Measurements from ENCODE around the gene ADAD2.

DNA sequence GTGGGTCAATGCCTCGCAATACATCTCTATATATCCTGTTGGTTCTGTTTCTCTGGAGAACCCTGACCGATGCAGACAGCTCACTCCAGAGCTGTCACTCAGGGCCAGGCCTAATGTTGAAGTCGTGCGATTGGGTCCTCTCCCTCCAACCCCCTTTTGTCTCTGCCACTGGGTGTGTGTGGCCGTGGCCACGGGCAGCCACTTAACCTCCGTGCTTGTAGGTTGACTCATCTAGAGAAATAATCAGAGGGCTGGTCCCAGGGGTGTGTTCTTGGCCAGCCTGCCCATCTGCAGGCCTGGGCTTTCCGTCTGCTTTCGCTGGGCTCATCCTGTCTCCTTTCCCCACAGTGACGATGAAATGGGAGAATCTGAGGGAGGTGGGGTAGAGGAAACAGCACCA, 7.4 kb downstream of the ADAD2 start:
- TF ChIP-seq ZNF585B (tag by site-specific recombination; IDR thresholded peaks at IDR 0.05) (no peak), ZNF248 (tag by site-specific recombination; IDR thresholded peaks at IDR 0.05) (no peak), MZF1 (tag by site-specific recombination; IDR thresholded peaks at IDR 0.05; ENCODE audit: borderline replicate concordance) (no peak), ZNF19 (tag by site-specific recombination; IDR thresholded peaks at IDR 0.05; ENCODE audit: low read depth) (no peak), ZBTB7A (tag by site-specific recombination; IDR thresholded peaks at IDR 0.05; ENCODE audit: low read depth) (no peak), ZNF692 (tag by site-specific recombination; IDR thresholded peaks at IDR 0.05) (no peak), ZBTB26 (tag by site-specific recombination; optimal IDR thresholded peaks at IDR 0.05) (no peak), TCF7L2 (IDR thresholded peaks at IDR 0.05; ENCODE audit: borderline replicate concordance, low read depth, low read length) (no peak), ZNF398 (tag by site-specific recombination; IDR thresholded peaks at IDR 0.05) (no peak), ZNF302 (tag by site-specific recombination; IDR thresholded peaks at IDR 0.05; ENCODE audit: low read depth) (no peak), ZNF146 (tag by site-specific recombination; IDR thresholded peaks at IDR 0.05) (no peak), ZNF221 (tag by site-specific recombination; IDR thresholded peaks at IDR 0.05; ENCODE audit: borderline replicate concordance) (no peak)
- TF ChIP-seq, protein P1, sequence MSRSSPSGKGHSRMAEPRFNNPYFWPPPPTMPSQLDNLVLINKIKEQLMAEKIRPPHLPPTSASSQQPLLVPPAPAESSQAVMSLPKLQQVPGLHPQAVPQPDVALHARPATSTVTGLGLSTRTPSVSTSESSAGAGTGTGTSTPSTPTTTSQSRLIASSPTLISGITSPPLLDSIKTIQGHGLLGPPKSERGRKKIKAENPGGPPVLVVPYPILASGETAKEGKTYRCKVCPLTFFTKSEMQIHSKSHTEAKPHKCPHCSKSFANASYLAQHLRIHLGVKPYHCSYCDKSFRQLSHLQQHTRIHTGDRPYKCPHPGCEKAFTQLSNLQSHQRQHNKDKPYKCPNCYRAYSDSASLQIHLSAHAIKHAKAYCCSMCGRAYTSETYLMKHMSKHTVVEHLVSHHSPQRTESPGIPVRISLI (tag by site-specific recombination; IDR thresholded peaks at IDR 0.05), result no peak
- TF ChIP-seq, protein P2, sequence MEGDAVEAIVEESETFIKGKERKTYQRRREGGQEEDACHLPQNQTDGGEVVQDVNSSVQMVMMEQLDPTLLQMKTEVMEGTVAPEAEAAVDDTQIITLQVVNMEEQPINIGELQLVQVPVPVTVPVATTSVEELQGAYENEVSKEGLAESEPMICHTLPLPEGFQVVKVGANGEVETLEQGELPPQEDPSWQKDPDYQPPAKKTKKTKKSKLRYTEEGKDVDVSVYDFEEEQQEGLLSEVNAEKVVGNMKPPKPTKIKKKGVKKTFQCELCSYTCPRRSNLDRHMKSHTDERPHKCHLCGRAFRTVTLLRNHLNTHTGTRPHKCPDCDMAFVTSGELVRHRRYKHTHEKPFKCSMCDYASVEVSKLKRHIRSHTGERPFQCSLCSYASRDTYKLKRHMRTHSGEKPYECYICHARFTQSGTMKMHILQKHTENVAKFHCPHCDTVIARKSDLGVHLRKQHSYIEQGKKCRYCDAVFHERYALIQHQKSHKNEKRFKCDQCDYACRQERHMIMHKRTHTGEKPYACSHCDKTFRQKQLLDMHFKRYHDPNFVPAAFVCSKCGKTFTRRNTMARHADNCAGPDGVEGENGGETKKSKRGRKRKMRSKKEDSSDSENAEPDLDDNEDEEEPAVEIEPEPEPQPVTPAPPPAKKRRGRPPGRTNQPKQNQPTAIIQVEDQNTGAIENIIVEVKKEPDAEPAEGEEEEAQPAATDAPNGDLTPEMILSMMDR (tag by site-specific recombination; IDR thresholded peaks at IDR 0.05), result no peak

All from HEK293 (cell line).